EL (cell line): ENCODE data around the gene TTC7B.

Source experiments
- DNase-seq: peaks from one replicate; pipeline ENCODE4 v3.0.0-alpha.2; 2016

The TTC7B gene

DNA sequence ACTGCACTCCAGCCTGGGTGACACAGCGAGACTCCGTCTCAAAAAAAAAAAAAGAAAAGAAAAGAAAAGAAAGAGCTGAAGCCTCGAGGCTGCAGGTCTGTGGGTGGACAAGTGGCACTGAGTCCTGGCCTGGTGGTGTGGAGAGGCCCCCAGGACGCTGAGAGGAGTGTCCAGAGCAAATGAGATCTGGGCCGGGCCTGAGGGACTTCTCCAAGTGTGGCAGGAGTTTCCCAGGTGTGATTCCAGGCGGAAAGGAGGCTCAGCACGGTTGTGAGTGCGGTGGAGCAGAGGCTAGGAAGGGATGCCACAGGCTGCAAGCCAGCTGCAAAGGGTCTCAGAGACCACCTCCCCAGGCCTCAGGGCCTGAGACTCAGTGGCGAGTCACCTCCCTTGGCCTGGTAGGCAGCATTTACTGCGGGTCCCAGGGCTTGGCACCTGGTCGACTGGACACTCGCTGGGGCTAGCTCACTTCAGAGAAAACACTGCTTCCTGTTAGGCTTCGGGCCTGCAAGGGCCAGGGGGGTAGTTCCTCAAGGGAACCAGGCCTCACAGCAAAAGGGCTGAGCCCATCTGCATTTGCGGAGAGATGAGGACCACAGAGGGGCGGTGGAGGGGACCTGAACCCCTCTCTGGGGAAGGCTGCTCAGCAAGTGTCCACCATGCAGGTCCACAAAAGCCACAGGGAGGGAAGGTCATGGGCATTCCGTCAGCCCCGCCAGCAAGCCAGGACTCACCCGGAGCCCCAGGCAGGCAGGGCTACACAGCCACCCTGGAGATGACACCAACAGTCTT lies 11.7 kb downstream of the TTC7B start:
- DNase-seq, result no peak

GRCh38 chr14:90803249-90803648 lies 13.0 kb downstream of the TTC7B start:
- DNase-seq, result no peak

GRCh38 chr14:90799420-90799819 lies 16.8 kb downstream of the TTC7B start:
- no peak for DNase-seq

- DNase-seq, result no peak
Observed at GRCh38 chr14:90797919-90798318, 18.3 kb downstream of the TTC7B start.

- no peak for DNase-seq
Observed at GRCh38 chr14:90797451-90797850, 18.8 kb downstream of the TTC7B start.

- DNase-seq, result no peak
Observed at GRCh38 chr14:90796329-90796728, 19.9 kb downstream of the TTC7B start.

- DNase-seq, result peak; percentile 85
Observed at GRCh38 chr14:90795744-90796143, 20.5 kb downstream of the TTC7B start.

DNA sequence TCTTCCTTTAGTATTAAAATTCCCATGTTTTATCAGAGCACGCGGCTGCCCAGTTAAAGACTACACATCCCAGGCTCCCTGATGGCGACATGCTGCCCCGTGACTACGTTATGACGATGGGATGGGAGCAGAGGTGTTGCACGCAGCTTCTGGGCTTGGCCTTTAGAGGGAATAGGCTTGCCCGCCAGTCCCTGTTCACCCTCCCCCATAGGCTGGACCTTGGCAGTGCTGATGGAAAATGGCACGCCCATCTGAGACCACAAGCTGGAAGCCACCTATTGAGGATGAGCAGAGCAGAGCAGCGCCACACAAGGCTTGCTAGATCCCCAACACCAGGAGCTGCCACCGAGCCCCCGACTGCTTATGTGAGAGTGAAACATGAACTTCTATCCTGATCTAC lies 24.7 kb downstream of the TTC7B start:
- DNase-seq, result no peak

DNA sequence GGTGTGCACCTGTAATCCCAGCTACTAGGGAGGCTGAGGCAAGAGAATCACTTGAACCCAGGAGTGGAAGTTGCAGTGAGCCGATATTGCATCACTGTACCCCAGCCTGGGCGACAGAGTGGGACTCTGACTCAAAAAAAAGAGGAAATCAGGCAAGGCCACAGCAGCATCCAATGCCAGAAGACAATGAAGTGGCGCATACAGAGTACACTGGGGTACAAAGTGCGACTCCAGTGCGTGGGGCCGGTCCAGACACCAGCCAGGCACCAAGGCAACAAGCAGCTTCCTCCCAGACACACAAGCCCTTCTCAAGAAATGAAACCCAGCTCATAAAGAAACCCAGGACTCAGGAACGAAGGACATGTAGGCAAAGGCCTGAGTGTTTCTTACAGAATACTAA lies 28.2 kb downstream of the TTC7B start:
- no peak for DNase-seq

- DNase-seq, result no peak
Observed at GRCh38 chr14:90785876-90786450, 30.3 kb downstream of the TTC7B start.

- peak; percentile 18 for DNase-seq
Observed at GRCh38 chr14:90785471-90785870, 30.8 kb downstream of the TTC7B start.

- DNase-seq, result no peak
Observed at GRCh38 chr14:90784621-90785270, 31.5 kb downstream of the TTC7B start.

- DNase-seq, result no peak
Observed at GRCh38 chr14:90783344-90783743, 32.9 kb downstream of the TTC7B start.

- DNase-seq, result no peak
Observed at GRCh38 chr14:90782892-90783291, 33.3 kb downstream of the TTC7B start.

GRCh38 chr14:90781876-90782275 lies 34.4 kb downstream of the TTC7B start:
- DNase-seq, result no peak

- peak; percentile 46 for DNase-seq
Observed at GRCh38 chr14:90781344-90781761, 34.9 kb downstream of the TTC7B start.

GRCh38 chr14:90780519-90780918 lies 35.7 kb downstream of the TTC7B start:
- DNase-seq, result no peak

- DNase-seq, result no peak
Observed at GRCh38 chr14:90778571-90779255, 37.5 kb downstream of the TTC7B start.

GRCh38 chr14:90777830-90778485 lies 38.3 kb downstream of the TTC7B start:
- DNase-seq, result no peak

GRCh38 chr14:90777358-90777757 lies 38.9 kb downstream of the TTC7B start:
- DNase-seq, result no peak

DNA sequence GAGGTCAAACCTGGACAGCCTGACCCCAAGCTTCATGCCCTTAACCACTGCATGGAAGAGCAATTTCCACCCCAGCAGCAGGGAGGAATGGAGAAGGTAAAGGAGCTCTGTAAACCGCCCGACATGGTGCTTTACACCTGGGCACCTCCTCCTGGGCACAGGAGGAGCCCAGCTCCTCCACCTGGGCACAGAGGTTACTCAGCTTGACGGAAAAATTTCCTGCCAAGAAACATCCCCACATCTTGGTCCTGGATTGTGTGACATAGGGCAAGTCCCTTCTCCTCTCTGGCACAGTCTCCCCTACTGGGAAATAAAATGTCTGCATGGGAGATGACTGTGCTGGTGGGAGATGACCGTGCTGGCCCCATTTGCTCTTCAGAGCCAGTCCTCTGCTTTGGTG lies 40.8 kb downstream of the TTC7B start:
- no peak for DNase-seq

GRCh38 chr14:90774316-90774715 lies 41.9 kb downstream of the TTC7B start:
- DNase-seq, result no peak

DNA sequence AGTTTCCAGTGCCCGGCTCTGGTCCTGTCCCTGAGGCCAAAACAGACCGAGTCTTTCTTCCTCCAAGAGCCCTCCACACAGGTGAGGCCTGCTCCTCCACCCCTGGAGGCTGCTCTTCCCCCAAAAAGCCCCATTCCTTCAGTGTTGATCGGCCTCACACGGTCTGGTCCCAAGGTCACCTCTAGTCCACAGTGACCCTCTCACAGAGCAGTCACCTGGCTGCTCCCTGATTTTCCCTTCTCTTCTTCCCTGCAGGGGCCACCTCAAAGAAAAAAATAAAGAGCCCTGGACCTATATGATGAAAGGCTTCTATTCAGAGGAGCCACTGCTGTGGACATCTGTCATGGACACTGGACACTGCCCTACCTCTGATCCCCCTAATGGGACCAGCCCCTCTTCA lies 42.5 kb downstream of the TTC7B start:
- no peak for DNase-seq
